Epidermal melanocyte (primary cell): ENCODE results near the gene HECTD4.
"Not testable (repeated sequence)": the region's sequence is repeated elsewhere in the genome, so short reads cannot be mapped to it uniquely, and the experiment has no call there.

Source experiments
- DNase-seq: peaks from one replicate; pipeline ENCODE4 v3.0.0; 2011; ENCODE audit warnings: low spot score; ENCODE audit not compliant: insufficient read length

HECTD4 gene

GRCh38 chr12:112124918-112125249 is 257.3 kb downstream of the HECTD4 start:
- no peak for DNase-seq

GRCh38 chr12:112122823-112123690 is 259.2 kb downstream of the HECTD4 start:
- DNase-seq, result no peak

GRCh38 chr12:112121780-112122565 is 260.3 kb downstream of the HECTD4 start:
- DNase-seq, result no peak

GRCh38 chr12:112117685-112118084 is 264.5 kb downstream of the HECTD4 start:
- DNase-seq, result no peak

GRCh38 chr12:112116232-112117060 is 265.8 kb downstream of the HECTD4 start:
- DNase-seq, result no peak

GRCh38 chr12:112115259-112116045 is 266.8 kb downstream of the HECTD4 start:
- DNase-seq, result no peak

- no peak for DNase-seq
Measured at GRCh38 chr12:112112409-112113133, 269.7 kb downstream of the HECTD4 start.

GRCh38 chr12:112111931-112112330 is 270.3 kb downstream of the HECTD4 start:
- no peak for DNase-seq

GRCh38 chr12:112110787-112111662 is 271.2 kb downstream of the HECTD4 start:
- not testable (repeated sequence) for DNase-seq
